GM21576 (cell line): ENCODE measurements around the gene ZDHHC3.
"Not testable (repeated sequence)": the region's sequence is repeated elsewhere in the genome, so short reads cannot be mapped to it uniquely, and the experiment has no call there.

ENCODE experiments used
- ATAC-seq: cut with Tn5 transposase; IDR thresholded peaks from one replicate; pipeline ENCODE4 v1.9.1; 2021; ENCODE audit warnings: mild to moderate bottlenecking, moderate library complexity; ENCODE audit not compliant: unreplicated experiment

ZDHHC3 gene

GRCh38 chr3:44996556-44996969 lies 20.6 kb upstream of the ZDHHC3 start:
- no peak for ATAC-seq

GRCh38 chr3:44995142-44995770 lies 19.3 kb upstream of the ZDHHC3 start:
- ATAC-seq, result no peak

- no peak for ATAC-seq
These were observed 17.7 kb upstream of the ZDHHC3 start for GRCh38 chr3:44993471-44994205.

GRCh38 chr3:44992555-44993470 lies 16.8 kb upstream of the ZDHHC3 start:
- no peak for ATAC-seq

- ATAC-seq, result no peak
These were observed 15.4 kb upstream of the ZDHHC3 start for GRCh38 chr3:44991326-44991725.

GRCh38 chr3:44989636-44990373 lies 13.8 kb upstream of the ZDHHC3 start:
- no peak for ATAC-seq

GRCh38 chr3:44989141-44989540 lies 13.2 kb upstream of the ZDHHC3 start:
- ATAC-seq, result no peak

GRCh38 chr3:44988073-44988472 lies 12.1 kb upstream of the ZDHHC3 start:
- ATAC-seq, result no peak

- no peak for ATAC-seq
These were observed 11.4 kb upstream of the ZDHHC3 start for GRCh38 chr3:44987332-44987731.

- ATAC-seq, result not testable (repeated sequence)
These were observed 10.4 kb upstream of the ZDHHC3 start for GRCh38 chr3:44986330-44986729.

GRCh38 chr3:44984335-44984734 lies 8.4 kb upstream of the ZDHHC3 start:
- ATAC-seq, result no peak

GRCh38 chr3:44983484-44983941 lies 7.5 kb upstream of the ZDHHC3 start:
- ATAC-seq, result no peak

- no peak for ATAC-seq
These were observed 6.8 kb upstream of the ZDHHC3 start for GRCh38 chr3:44982817-44983216.

GRCh38 chr3:44981751-44982150 lies 5.8 kb upstream of the ZDHHC3 start:
- ATAC-seq, result no peak

- no peak for ATAC-seq
These were observed 5.2 kb upstream of the ZDHHC3 start for GRCh38 chr3:44981220-44981619.

GRCh38 chr3:44974416-44974815 lies 1.6 kb downstream of the ZDHHC3 start:
- ATAC-seq, result no peak

GRCh38 chr3:44970926-44971490 lies 5.0 kb downstream of the ZDHHC3 start:
- ATAC-seq, result no peak

- ATAC-seq, result no peak
These were observed 6.2 kb downstream of the ZDHHC3 start for GRCh38 chr3:44969828-44970179.

- no peak for ATAC-seq
These were observed 6.7 kb downstream of the ZDHHC3 start for GRCh38 chr3:44969154-44969827.

- ATAC-seq, result no peak
These were observed 7.5 kb downstream of the ZDHHC3 start for GRCh38 chr3:44968447-44968858.
